PC-9 (cell line): Measurements from ENCODE around the gene EPHA2.

Experiments used
- EZH2 ChIP-seq: fragments of 200-600 bp; sonication (generic); IDR thresholded peaks from 2 replicates; pipeline ENCODE4 v1.8.0; 2017; ENCODE audit warnings: antibody characterized with exemption, low read depth
- TF ChIP-seq, protein P1 (sequence below): fragments of 200-600 bp; sonication (generic); conservative IDR thresholded peaks from 2 replicates; pipeline ENCODE4 v1.6.1; 2017; ENCODE audit warnings: mixed run types, antibody characterized with exemption, mild to moderate bottlenecking, moderate library complexity

DNA sequence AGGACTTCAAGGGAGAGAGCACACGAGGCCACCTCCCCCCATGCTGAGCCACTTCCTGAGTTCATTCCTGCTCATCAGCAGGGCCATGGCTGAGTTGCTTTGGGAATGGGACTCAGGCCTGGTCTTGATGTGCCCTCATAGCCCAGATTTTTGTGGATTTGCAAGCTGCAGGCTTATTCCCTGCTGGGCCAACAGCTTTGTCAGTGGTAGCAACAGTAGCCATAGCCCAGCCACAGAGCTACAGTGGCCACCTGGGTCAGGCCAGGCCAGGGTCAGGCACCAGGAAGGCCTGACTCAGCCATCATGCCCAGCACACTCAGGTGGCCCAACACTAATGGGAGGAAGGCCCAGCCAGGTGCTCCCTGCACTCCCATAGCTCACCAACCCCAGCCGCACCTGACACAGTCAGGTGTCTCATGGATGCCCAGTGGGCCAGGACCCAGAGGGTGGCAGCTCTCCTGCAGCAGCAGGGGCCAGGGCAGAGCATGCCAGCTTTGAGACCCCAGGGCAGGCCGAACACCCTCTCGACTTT is 33.5 kb downstream of the EPHA2 start:
- TF ChIP-seq, protein P1, sequence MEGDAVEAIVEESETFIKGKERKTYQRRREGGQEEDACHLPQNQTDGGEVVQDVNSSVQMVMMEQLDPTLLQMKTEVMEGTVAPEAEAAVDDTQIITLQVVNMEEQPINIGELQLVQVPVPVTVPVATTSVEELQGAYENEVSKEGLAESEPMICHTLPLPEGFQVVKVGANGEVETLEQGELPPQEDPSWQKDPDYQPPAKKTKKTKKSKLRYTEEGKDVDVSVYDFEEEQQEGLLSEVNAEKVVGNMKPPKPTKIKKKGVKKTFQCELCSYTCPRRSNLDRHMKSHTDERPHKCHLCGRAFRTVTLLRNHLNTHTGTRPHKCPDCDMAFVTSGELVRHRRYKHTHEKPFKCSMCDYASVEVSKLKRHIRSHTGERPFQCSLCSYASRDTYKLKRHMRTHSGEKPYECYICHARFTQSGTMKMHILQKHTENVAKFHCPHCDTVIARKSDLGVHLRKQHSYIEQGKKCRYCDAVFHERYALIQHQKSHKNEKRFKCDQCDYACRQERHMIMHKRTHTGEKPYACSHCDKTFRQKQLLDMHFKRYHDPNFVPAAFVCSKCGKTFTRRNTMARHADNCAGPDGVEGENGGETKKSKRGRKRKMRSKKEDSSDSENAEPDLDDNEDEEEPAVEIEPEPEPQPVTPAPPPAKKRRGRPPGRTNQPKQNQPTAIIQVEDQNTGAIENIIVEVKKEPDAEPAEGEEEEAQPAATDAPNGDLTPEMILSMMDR, result no peak
- no peak for TF ChIP-seq EZH2
